Stomach (tissue), 4 donors: ENCODE data around the gene RIN1.

Source experiments
- CTCF ChIP-seq, 7 experiments: fragments of 450-650 bp in 4 of 7; fragments of 200-600 bp in 3 of 7; sonication (generic) in 3 of 7; IDR thresholded peaks; one replicate each; pipeline ENCODE4 v1.5.1; 2016 to 2019; ENCODE audit warnings: antibody characterized with exemption in 7 of 7, control low read depth in 2 of 7, mild to moderate bottlenecking in 1 of 7
- EP300 ChIP-seq: sonication (generic); formaldehyde crosslinking; IDR thresholded peaks from one replicate; pipeline ENCODE4 v1.6.1; 2017; ENCODE audit warnings: antibody characterized with exemption
- POLR2AphosphoS5 ChIP-seq, 3 donors: sonication (generic); formaldehyde crosslinking; IDR thresholded peaks; one replicate each; pipeline ENCODE4 v1.6.1; 2016; ENCODE audit warnings: antibody characterized with exemption in 3 of 3

- no peak for TF ChIP-seq EP300
- TF ChIP-seq POLR2AphosphoS5 (IDR thresholded peaks at IDR 0.05), result no peak
- no peak for TF ChIP-seq CTCF (IDR thresholded peaks at IDR 0.05)
These were observed 17.6 kb downstream of the RIN1 start for GRCh38 chr11:66318600-66318970.
